CD14-positive monocyte (primary cell): ENCODE results near the gene PCNT. TPM values are rescaled to one million over a fixed set of nuclear protein-coding genes. Genes with fewer than 3 reads are reported as not detected.

Experiments
- DNase-seq, 3 donors: peaks; one replicate each; pipeline ENCODE4 v3.0.0-alpha.2; 2011 to 2022
- H2AFZ ChIP-seq: 2 replicates; pipeline ENCODE4 v1.6.0; 2012; ENCODE audit warnings: mild to moderate bottlenecking, low read depth, low read length, inconsistent platforms; ENCODE audit not compliant: insufficient read depth, poor library complexity, severe bottlenecking
- H3K27ac ChIP-seq, 2 donors: 1 replicate in 1 of 2; 2 replicates in 1 of 2; pipeline ENCODE4 v1.5.1; 2012 to 2013; ENCODE audit warnings: low read length in 2 of 2, control low read depth in 1 of 2, inconsistent platforms in 1 of 2, low read depth in 1 of 2, mild to moderate bottlenecking in 1 of 2
- H3K27me3 ChIP-seq, 2 donors: one replicate each; pipeline versions ENCODE4 v1.6.0 to v1.6.1; 2011 to 2013; ENCODE audit warnings: low read length in 2 of 2; ENCODE audit not compliant: control insufficient read depth in 2 of 2, insufficient read depth in 2 of 2
- H3K36me3 ChIP-seq, 2 donors: replicated peaks in 1 of 2; 1 replicate in 1 of 2; 2 replicates in 1 of 2; pipeline versions ENCODE4 v1.5.1 to v1.6.1; 2012 to 2013; ENCODE audit warnings: low read length in 2 of 2, control low read depth in 1 of 2, inconsistent platforms in 1 of 2, mild to moderate bottlenecking in 1 of 2; ENCODE audit not compliant: insufficient read depth in 2 of 2, control insufficient read depth in 1 of 2
- H3K4me1 ChIP-seq, 2 donors: 1 replicate in 1 of 2; 2 replicates in 1 of 2; pipeline versions ENCODE4 v1.5.1 to v1.6.1; 2012 to 2013; ENCODE audit warnings: low read length in 2 of 2, control low read depth in 1 of 2, inconsistent platforms in 1 of 2, mild to moderate bottlenecking in 1 of 2, moderate library complexity in 1 of 2; ENCODE audit not compliant: insufficient read depth in 2 of 2, control insufficient read depth in 1 of 2
- H3K4me2 ChIP-seq: replicated peaks from 2 replicates; pipeline ENCODE3; 2012; ENCODE audit warnings: low read length, moderate library complexity, mild to moderate bottlenecking; ENCODE audit not compliant: poor library complexity, severe bottlenecking; ENCODE audit errors: extremely low read depth
- H3K4me3 ChIP-seq, 3 experiments: fragments of 200-600 bp in 1 of 3; sonication (generic) in 1 of 3; replicated peaks in 1 of 3; 1 replicate in 2 of 3; 2 replicates in 1 of 3; pipeline ENCODE4 v1.5.1; 2011 to 2013; ENCODE audit warnings: low read length in 3 of 3, mild to moderate bottlenecking in 3 of 3, control low read depth in 2 of 3, low read depth in 2 of 3, inconsistent platforms in 1 of 3, moderate library complexity in 1 of 3
- H3K79me2 ChIP-seq: 2 replicates; pipeline ENCODE4 v1.6.0; 2012; ENCODE audit warnings: mild to moderate bottlenecking, control low read depth, inconsistent platforms, low read length, moderate library complexity; ENCODE audit not compliant: insufficient read depth
- H3K9ac ChIP-seq: 2 replicates; pipeline ENCODE4 v1.6.0; 2017; ENCODE audit warnings: low read length, mild to moderate bottlenecking; ENCODE audit not compliant: insufficient read depth, poor library complexity, severe bottlenecking
- H3K9me3 ChIP-seq, 2 donors: replicated peaks in 1 of 2; 1 replicate in 1 of 2; 2 replicates in 1 of 2; pipeline versions ENCODE4 v1.5.1 to v1.6.1; 2012 to 2013; ENCODE audit warnings: low read length in 2 of 2, control low read depth in 1 of 2; ENCODE audit not compliant: control insufficient read depth in 1 of 2, insufficient read depth in 1 of 2
- H4K20me1 ChIP-seq: 2 replicates; pipeline ENCODE4 v1.6.0; 2012; ENCODE audit warnings: mild to moderate bottlenecking, low read length, control low read depth, moderate library complexity; ENCODE audit not compliant: insufficient read depth
- H3K27ac Mint-ChIP-seq, 7 donors: one replicate each; pipeline ENCODE4 v1.8.0; 2020; ENCODE audit warnings: mild to moderate bottlenecking in 7 of 7, mixed read lengths in 7 of 7, moderate library complexity in 6 of 7, inconsistent platforms in 2 of 7
- H3K27me3 Mint-ChIP-seq, 3 donors: one replicate each; pipeline ENCODE4 v1.8.0; 2021 to 2022; ENCODE audit warnings: low read depth in 3 of 3, mild to moderate bottlenecking in 3 of 3, mixed read lengths in 3 of 3, moderate library complexity in 3 of 3, inconsistent platforms in 1 of 3
- H3K36me3 Mint-ChIP-seq, 2 donors: one replicate each; pipeline ENCODE4 v1.8.0; 2020; ENCODE audit warnings: mixed read lengths in 2 of 2, inconsistent platforms in 1 of 2, mild to moderate bottlenecking in 1 of 2
- H3K4me1 Mint-ChIP-seq: one replicate; pipeline ENCODE4 v1.8.0; 2020; ENCODE audit warnings: mild to moderate bottlenecking, mixed read lengths
- H3K4me3 Mint-ChIP-seq, 2 donors: one replicate each; pipeline ENCODE4 v1.8.0; 2020; ENCODE audit warnings: mild to moderate bottlenecking in 2 of 2, mixed read lengths in 2 of 2, moderate library complexity in 1 of 2
- H3K9me3 Mint-ChIP-seq, 7 donors: one replicate each; pipeline ENCODE4 v1.8.0; 2020 to 2022; ENCODE audit warnings: mixed read lengths in 7 of 7, mild to moderate bottlenecking in 6 of 7, moderate library complexity in 6 of 7, inconsistent platforms in 2 of 7
- WGBS: methylation state at CpG from one replicate; pipeline ENCODE4 v1.1.5; 2013; ENCODE audit warnings: missing lambda C conversion rate; ENCODE audit not compliant: insufficient coverage; 5-methylcytosine and 5-hydroxymethylcytosine counted together
- intact Hi-C, 2 donors: fragments of 100-400 bp; cut with micrococcal nuclease; formaldehyde crosslinking; loops; one replicate each; pipeline versions ENCODE4 v1.15.0 to v1.15.1; 2023
- polyA plus RNA-seq, 3 donors: library from polyadenylated mRNA; depleted of rRNA in 1 of 3; unstranded in 2 of 3; stranded (reverse) in 1 of 3; fragments of 300-500 nt in 2 of 3; fragments of >200 nt in 1 of 3; fragmentation: Illumina TruSeq in 2 of 3; gene quantifications; 1 replicate in 2 of 3; 2 replicates in 1 of 3; pipeline ENCODE4 v1.2.3, GENCODE V29; 2012 to 2021
- TF ChIP-seq, protein P1 (sequence below): fragments of 200-600 bp; IDR thresholded peaks from one replicate; pipeline ENCODE4 v1.8.0; 2022; ENCODE audit warnings: antibody characterized with exemption, mild to moderate bottlenecking

PCNT gene
- polyA plus RNA-seq, 3 donors = 4.2 to 16.3 (median 5.1) TPM

DNA sequence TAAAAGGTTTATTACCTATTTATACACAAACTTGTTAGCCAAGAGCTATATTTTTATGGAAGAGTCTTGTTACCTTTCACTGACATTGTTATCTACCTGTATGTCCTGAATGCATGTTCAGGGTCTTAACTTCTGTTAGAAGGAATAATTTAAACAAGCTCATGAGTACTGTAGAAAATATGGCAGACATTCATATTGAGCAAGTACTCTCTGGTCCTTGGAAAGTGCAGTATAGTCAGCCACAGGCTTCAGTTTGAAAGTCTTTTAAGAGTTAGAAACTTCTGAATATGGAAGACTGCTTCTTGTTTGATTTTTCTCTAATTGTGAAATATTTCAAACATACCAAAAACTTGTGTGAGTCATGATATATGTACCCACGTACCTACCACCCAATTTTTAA is 151.3 kb downstream of the PCNT start:
- intact Hi-C loops = no loop called here

GRCh38 chr21:46477765-46478164 is 153.8 kb downstream of the PCNT start:
- H3K9me3 Mint-ChIP-seq = no peaks in the 10 kb centered on the region
- Histone ChIP-seq H3K27ac (no peak overlapping the region), H3K9ac (no peak overlapping the region), H2AFZ (no peak overlapping the region), H4K20me1 (peaks cover 29% of the 10 kb centered on the region), H3K4me3 (no peak overlapping the region), H3K4me2 (no peak overlapping the region), H3K36me3 (peaks cover 3 to 24% of the 10 kb centered on the region in 2 donors), H3K4me1 (peaks cover 6 to 7% of the 10 kb centered on the region in 2 donors), H3K79me2 (peaks cover 48% of the 10 kb centered on the region), H3K27me3 (no peaks in the 10 kb centered on the region), H3K9me3 (no peaks in the 10 kb centered on the region)
- H3K27ac Mint-ChIP-seq = peak overlapping the region in 3 of 7 donors; percentile 6 to 42 (median 39)
- DNase-seq = no peak
- H3K36me3 Mint-ChIP-seq = peaks cover 21 to 22% of the 10 kb centered on the region in 2 donors
- intact Hi-C loops = no loop called here
- H3K4me3 Mint-ChIP-seq = no peak overlapping the region
- H3K27me3 Mint-ChIP-seq = peaks cover 0 to 3% (median under 1%) of the 10 kb centered on the region in 3 donors
- peaks cover 25% of the 10 kb centered on the region for H3K4me1 Mint-ChIP-seq
- WGBS = 87% methylated on average over 3 of the region's 7 CpGs
- TF ChIP-seq, protein P1, sequence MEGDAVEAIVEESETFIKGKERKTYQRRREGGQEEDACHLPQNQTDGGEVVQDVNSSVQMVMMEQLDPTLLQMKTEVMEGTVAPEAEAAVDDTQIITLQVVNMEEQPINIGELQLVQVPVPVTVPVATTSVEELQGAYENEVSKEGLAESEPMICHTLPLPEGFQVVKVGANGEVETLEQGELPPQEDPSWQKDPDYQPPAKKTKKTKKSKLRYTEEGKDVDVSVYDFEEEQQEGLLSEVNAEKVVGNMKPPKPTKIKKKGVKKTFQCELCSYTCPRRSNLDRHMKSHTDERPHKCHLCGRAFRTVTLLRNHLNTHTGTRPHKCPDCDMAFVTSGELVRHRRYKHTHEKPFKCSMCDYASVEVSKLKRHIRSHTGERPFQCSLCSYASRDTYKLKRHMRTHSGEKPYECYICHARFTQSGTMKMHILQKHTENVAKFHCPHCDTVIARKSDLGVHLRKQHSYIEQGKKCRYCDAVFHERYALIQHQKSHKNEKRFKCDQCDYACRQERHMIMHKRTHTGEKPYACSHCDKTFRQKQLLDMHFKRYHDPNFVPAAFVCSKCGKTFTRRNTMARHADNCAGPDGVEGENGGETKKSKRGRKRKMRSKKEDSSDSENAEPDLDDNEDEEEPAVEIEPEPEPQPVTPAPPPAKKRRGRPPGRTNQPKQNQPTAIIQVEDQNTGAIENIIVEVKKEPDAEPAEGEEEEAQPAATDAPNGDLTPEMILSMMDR = no peak

More for the DNA sequence above, 151.3 kb downstream of the PCNT start:
- Mint-ChIP-seq H3K36me3 (peaks cover 16 to 24% of the 10 kb centered on the region in 2 donors), H3K4me3 (no peak overlapping the region), H3K27me3 (peaks cover 0 to 3% (median 0%) of the 10 kb centered on the region in 3 donors), H3K9me3 (no peaks in the 10 kb centered on the region), H3K27ac (no peak overlapping the region), H3K4me1 (peaks cover 31% of the 10 kb centered on the region)
- peaks cover 17% of the 10 kb centered on the region for H4K20me1 ChIP-seq
- no peaks in the 10 kb centered on the region for H3K27me3 ChIP-seq
- H3K4me3 ChIP-seq = no peak overlapping the region
- no peak overlapping the region for H2AFZ ChIP-seq
- TF ChIP-seq, protein P1 = no peak
- DNase-seq = no peak
- WGBS = no CpG with 5 or more reads among the region's 1 CpG
- peaks cover 16 to 23% of the 10 kb centered on the region in 2 donors for H3K4me1 ChIP-seq
- H3K36me3 ChIP-seq = peaks cover under 1 to 16% of the 10 kb centered on the region in 2 donors
- no peaks in the 10 kb centered on the region for H3K9me3 ChIP-seq
- H3K4me2 ChIP-seq = no peak overlapping the region
- H3K9ac ChIP-seq = no peak overlapping the region
- H3K27ac ChIP-seq = peak overlapping the region in 1 of 2 donors; percentile 28
- peaks cover 41% of the 10 kb centered on the region for H3K79me2 ChIP-seq
